ENCODE data around the gene PHACTR4. TPM values are rescaled to one million over a fixed set of nuclear protein-coding genes. Genes with fewer than 3 reads are reported as not detected.

The PHACTR4 gene
- total and polyA plus RNA-seq, 9 of the 15 experiments (the other 6 are each of a cell fraction or from before 2014, with no cell fraction given) = 6.4 to 43.6 (median 14.2) TPM

DNA sequence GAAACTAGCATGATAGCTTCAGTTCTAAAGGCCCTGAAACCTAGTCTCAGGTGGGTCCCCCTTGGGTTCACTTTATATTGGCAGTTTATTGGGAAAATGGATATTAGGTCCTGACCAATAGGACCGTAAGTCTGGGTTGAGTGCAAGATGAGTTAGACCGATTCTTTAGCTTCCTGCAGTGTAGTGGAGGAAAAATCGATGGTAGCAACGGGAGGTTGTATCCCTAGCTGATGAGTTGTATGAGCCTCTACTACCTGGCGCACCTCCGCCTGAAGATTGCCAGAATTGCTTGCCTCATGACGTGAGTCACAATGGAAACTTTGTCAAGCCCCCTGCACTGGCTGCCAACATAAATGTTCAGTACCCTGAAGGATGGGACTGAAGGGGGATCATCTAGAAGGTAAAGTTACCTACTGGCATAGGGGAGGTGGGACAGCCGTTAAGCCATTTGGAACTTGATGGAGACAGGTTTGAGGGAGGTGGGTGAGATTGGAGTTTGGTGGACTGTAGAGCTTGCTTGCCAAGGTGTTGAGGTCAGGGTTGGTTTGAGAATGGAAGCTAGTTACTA is 140.2 kb downstream of the PHACTR4 start (continued):
- TF ChIP-seq RBM22 (IDR thresholded peaks at IDR 0.05; ENCODE audit: low read depth, low read length, poor library complexity, severe bottlenecking) (no peak), SMAD4 (CRISPR knock-in tag; conservative IDR thresholded peaks at IDR 0.05) (no peak), TCF3 (CRISPR knock-in tag; IDR thresholded peaks at IDR 0.05) (no peak), SNRNP70 (optimal IDR thresholded peaks at IDR 0.05; ENCODE audit: low read depth, low read length) (peak; percentile 97), TAL1 (IDR thresholded peaks at IDR 0.05) (no peak), GATAD2A (IDR thresholded peaks at IDR 0.05) (no peak), KLF13 (tag; IDR thresholded peaks at IDR 0.05; ENCODE audit: borderline replicate concordance, low read depth) (0 out of 2 replicates have a peak, but pooled peaks have one; percentile 45), POLR2H (tag; IDR thresholded peaks at IDR 0.05; ENCODE audit: low read depth) (no peak), ATF7 (IDR thresholded peaks at IDR 0.05) (no peak; the same call in 1 of the 2 replicates), SMC3 (conservative IDR thresholded peaks at IDR 0.05; ENCODE audit: insufficient read depth, low read depth, low read length) (0 out of 2 replicates have a peak, but pooled peaks have one; percentile 24)
- TF ChIP-seq, protein P1, sequence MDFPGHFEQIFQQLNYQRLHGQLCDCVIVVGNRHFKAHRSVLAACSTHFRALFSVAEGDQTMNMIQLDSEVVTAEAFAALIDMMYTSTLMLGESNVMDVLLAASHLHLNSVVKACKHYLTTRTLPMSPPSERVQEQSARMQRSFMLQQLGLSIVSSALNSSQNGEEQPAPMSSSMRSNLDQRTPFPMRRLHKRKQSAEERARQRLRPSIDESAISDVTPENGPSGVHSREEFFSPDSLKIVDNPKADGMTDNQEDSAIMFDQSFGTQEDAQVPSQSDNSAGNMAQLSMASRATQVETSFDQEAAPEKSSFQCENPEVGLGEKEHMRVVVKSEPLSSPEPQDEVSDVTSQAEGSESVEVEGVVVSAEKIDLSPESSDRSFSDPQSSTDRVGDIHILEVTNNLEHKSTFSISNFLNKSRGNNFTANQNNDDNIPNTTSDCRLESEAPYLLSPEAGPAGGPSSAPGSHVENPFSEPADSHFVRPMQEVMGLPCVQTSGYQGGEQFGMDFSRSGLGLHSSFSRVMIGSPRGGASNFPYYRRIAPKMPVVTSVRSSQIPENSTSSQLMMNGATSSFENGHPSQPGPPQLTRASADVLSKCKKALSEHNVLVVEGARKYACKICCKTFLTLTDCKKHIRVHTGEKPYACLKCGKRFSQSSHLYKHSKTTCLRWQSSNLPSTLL (IDR thresholded peaks at IDR 0.05) = no peak; the same call in 1 of the 2 replicates
- TF ChIP-seq, protein P2, sequence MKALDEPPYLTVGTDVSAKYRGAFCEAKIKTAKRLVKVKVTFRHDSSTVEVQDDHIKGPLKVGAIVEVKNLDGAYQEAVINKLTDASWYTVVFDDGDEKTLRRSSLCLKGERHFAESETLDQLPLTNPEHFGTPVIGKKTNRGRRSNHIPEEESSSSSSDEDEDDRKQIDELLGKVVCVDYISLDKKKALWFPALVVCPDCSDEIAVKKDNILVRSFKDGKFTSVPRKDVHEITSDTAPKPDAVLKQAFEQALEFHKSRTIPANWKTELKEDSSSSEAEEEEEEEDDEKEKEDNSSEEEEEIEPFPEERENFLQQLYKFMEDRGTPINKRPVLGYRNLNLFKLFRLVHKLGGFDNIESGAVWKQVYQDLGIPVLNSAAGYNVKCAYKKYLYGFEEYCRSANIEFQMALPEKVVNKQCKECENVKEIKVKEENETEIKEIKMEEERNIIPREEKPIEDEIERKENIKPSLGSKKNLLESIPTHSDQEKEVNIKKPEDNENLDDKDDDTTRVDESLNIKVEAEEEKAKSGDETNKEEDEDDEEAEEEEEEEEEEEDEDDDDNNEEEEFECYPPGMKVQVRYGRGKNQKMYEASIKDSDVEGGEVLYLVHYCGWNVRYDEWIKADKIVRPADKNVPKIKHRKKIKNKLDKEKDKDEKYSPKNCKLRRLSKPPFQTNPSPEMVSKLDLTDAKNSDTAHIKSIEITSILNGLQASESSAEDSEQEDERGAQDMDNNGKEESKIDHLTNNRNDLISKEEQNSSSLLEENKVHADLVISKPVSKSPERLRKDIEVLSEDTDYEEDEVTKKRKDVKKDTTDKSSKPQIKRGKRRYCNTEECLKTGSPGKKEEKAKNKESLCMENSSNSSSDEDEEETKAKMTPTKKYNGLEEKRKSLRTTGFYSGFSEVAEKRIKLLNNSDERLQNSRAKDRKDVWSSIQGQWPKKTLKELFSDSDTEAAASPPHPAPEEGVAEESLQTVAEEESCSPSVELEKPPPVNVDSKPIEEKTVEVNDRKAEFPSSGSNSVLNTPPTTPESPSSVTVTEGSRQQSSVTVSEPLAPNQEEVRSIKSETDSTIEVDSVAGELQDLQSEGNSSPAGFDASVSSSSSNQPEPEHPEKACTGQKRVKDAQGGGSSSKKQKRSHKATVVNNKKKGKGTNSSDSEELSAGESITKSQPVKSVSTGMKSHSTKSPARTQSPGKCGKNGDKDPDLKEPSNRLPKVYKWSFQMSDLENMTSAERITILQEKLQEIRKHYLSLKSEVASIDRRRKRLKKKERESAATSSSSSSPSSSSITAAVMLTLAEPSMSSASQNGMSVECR (CRISPR knock-in tag; IDR thresholded peaks at IDR 0.05) = no peak
- TF ChIP-seq, protein P3, sequence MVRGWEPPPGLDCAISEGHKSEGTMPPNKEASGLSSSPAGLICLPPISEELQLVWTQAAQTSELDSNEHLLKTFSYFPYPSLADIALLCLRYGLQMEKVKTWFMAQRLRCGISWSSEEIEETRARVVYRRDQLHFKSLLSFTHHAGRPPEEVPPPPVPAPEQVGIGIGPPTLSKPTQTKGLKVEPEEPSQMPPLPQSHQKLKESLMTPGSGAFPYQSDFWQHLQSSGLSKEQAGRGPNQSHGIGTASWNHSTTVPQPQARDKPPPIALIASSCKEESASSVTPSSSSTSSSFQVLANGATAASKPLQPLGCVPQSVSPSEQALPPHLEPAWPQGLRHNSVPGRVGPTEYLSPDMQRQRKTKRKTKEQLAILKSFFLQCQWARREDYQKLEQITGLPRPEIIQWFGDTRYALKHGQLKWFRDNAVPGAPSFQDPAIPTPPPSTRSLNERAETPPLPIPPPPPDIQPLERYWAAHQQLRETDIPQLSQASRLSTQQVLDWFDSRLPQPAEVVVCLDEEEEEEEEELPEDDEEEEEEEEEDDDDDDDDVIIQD (CRISPR knock-in tag; IDR thresholded peaks at IDR 0.05) = no peak
- TF ChIP-seq, protein P4, sequence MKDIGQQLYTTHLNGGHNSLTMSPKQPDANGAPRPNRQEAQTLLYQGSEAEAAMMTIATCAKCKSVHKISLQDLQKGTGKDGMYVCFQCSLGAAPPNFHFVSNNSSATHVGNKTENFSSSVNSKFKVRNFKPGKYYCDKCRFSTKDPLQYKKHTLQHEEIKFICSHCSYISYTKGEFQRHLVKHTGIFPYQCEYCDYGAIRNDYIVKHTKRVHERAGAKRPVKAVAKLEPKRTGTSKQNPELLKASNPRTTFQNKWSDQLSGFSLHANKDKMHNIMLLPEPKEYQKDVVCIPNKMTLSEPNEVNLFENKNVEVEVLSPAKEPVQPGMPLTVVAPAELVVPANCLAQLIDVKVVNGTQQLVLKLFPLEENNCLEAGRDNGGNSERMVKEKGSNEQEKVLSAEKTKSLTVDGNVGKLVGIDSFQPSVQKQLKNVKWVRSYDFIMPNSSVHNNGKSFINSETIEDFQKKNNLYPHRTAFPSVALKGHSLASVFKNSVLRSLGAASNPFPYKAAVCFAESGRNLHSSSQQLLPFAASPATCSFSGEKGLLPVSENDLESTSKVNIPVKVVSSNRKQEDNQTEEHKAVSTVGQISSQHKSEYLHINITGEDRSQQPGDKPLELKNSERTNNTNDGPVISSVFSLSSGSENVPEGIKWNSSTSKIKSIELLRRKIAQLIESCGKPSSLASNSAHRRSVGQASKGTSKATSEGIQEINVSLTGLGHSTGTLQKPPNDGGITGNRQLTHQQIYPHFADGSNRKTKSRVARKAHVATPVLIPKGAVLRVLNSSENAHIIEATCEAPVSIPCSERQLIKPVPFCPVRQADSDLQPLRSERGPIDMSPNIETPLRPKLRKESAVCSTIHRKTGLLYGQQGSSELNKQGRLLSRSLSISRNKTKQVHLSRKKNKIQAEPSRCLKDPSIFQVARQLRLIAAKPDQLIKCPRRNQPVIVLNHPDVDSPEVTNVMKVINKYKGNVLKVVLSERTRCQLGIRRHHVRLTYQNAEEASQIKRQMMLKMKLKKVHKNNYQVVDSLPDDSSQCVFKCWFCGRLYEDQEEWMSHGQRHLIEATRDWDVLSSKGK (CRISPR knock-in tag; IDR thresholded peaks at IDR 0.05) = 0 out of 2 replicates have a peak, but pooled peaks have one; percentile 10
- TF ChIP-seq, protein P5, sequence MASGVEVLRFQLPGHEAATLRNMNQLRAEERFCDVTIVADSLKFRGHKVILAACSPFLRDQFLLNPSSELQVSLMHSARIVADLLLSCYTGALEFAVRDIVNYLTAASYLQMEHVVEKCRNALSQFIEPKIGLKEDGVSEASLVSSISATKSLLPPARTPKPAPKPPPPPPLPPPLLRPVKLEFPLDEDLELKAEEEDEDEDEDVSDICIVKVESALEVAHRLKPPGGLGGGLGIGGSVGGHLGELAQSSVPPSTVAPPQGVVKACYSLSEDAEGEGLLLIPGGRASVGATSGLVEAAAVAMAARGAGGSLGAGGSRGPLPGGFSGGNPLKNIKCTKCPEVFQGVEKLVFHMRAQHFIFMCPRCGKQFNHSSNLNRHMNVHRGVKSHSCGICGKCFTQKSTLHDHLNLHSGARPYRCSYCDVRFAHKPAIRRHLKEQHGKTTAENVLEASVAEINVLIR (CRISPR knock-in tag; IDR thresholded peaks at IDR 0.05) = no peak

All from K562 (cell line).